ENCODE data around the gene SERPIND1.

- TF ChIP-seq EZH2 (IDR thresholded peaks at IDR 0.05; ENCODE audit: borderline replicate concordance) (no peak), CTCF (IDR thresholded peaks at IDR 0.05; ENCODE audit: poor library complexity) (no peak), EZH2phosphoT487 (IDR thresholded peaks at IDR 0.05; ENCODE audit: low read depth, severe bottlenecking, unreplicated experiment) (no peak)
These were observed 7.4 kb upstream of the SERPIND1 start for GRCh38 chr22:20766530-20766929.
